NCI-H526 treated with DMSO at 0.1 percent for 48 hours (cell line): Measurements from ENCODE around the gene BARX2.
A peak's percentile ranks its signal among the peaks of the same experiment; 100 is the strongest.

ENCODE experiments used
- DNase-seq: peaks from one replicate; lab custom pipeline; 2025; lab: John Stamatoyannopoulos, UW

The BARX2 gene

GRCh38 chr11:129440028-129440713, 64.5 kb downstream of the BARX2 start:
- no peak for DNase-seq

DNA sequence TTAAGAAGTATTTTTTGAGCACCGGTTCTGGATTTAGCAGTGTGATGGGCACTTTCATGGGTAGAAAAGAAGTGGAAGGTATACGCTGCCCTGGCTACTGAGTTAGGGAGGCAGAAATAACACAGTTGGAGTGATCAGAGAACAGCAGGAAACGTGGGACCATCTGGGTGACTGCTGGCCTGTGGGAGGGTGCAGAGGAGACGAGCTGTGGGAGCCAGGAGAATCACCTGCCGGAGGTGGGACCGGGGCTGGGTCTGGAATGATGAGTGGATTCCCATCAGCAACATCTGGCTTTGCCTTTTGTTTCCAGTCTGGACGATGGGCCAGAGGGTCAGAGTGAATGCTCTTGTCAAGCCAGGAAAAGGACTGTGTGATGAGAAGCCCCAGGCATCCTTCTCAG, 66.5 kb downstream of the BARX2 start:
- no peak for DNase-seq

- DNase-seq = no peak
Measured at GRCh38 chr11:129443276-129443675, 67.6 kb downstream of the BARX2 start.

DNA sequence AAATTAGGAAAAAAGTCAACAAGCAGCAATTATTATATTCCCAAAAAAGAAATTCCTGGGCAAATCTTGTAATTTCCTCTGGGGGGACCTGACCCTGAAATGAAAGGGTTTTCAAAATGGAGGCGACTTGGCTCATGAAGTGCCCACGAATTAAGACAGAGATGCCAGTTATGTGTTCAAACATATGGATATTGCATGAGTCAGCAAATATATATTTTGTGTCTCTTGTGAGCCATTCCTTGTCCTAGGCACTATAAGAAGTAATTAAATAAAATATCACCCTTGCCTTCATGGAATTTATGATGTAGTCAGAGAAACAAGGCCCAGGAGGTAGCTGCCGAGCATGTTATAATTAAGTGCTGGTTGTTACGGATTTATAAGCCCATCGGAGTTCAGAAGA, 68.6 kb downstream of the BARX2 start:
- DNase-seq = no peak

DNA sequence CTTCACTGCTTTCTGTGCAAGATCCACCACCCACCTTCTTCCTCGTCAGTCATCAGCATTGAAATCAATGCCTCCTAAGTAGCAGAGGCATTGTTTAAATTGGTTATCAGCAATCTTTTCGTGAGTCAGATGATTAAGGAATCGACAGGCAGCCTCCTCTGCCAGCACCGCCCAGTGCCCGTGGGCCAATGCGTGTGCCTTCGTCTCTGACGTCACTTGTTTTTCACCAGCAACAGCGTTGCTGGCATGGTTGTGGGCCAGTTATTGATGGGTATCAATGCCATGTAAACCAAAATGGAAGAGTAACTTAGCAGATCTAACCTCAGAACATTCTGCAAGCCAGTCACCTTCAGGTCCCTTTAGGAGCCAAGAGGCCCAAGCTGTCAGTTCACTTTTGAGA, 69.6 kb downstream of the BARX2 start:
- no peak for DNase-seq

DNA sequence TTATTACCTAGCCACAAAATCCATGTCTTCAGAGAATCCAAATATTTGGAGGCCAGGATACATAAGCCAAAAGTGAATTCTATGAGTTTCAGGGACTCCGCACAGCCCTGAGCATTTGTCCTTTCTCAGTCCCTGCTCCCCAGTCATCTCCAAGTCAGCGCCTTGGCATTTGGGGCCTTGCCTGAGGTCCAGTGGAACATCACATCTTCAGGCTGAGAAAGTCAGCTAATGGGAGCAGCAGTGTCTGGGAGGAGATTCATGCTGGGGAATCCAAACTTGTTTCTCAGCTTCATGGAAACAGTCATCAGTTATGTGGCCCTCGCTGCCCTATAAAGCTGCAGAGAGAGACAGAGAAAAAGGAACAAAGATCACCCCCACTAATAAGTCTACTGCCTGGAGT, 70.9 kb downstream of the BARX2 start:
- DNase-seq = no peak

- DNase-seq = no peak
Measured at GRCh38 chr11:129447654-129448239, 72.1 kb downstream of the BARX2 start.

GRCh38 chr11:129451524-129451923, 75.9 kb downstream of the BARX2 start:
- no peak for DNase-seq

- DNase-seq = no peak
Measured at GRCh38 chr11:129453293-129453721, 77.7 kb downstream of the BARX2 start.

GRCh38 chr11:129455101-129455500, 79.5 kb downstream of the BARX2 start:
- DNase-seq = no peak

GRCh38 chr11:129455756-129456655, 80.4 kb downstream of the BARX2 start:
- no peak for DNase-seq

DNA sequence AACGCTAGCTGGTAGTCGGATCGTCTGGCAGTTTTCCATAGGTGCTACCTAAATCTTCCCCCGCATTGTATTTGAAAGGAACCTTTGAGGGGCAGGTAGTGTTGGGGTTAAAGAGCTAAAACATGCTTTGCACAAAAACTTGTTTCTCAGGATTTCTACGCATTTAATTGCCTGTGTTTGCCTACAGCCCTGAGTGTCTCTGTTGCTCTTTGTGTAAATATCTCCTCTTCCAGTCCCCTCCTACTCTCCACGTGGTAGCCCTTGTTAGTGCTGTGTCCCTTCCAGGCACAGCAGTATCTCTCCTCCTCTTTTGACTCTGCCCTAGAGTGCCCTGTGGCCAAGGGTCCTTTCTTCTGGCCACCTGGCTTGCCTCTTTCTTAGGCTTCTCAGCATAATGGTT, 81.7 kb downstream of the BARX2 start:
- DNase-seq = peak; percentile 54

GRCh38 chr11:129458278-129458677, 82.6 kb downstream of the BARX2 start:
- DNase-seq = no peak

- no peak for DNase-seq
Measured at GRCh38 chr11:129458756-129459535, 83.3 kb downstream of the BARX2 start.

GRCh38 chr11:129460714-129461113, 85.1 kb downstream of the BARX2 start:
- DNase-seq = peak; percentile 100

DNA sequence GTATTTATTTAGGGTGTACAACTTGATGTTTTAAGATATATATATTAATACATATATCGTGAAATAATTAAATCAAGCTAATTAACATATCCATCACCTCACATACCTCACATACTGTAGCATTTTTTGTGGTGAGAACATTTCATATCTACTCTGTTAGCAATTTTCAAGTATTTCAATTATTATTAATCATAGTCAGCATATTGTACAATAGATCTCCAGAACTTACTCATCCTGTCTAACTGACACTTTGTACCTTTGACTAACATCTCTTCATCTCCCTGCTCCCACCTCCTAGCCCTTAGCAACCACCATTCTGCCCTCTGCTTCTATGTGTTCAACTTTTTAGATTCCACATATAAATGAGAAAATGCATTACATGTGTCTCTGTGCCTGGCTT, 108.4 kb downstream of the BARX2 start:
- no peak for DNase-seq

DNA sequence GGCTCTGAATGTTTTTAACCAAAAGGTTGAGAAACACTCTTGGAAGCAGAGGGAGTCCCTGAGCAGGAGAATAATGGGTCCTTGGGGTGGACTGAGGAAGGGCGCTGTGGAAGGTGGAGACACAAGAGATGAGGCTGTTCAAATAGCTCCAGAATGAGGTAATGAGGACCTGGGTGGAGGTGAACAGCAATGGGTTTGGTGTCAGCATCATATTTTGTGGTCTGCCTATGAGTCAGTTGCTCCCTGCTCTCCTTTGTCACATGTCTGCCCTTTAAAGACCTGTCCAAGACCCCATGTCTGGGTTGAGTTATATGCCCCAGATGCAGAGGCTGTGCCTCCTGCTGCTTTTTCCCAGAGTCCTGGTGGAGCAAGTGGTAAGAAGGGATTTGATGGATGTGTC, 113.6 kb downstream of the BARX2 start:
- DNase-seq = no peak

GRCh38 chr11:129490004-129490403, 114.4 kb downstream of the BARX2 start:
- DNase-seq = no peak

DNA sequence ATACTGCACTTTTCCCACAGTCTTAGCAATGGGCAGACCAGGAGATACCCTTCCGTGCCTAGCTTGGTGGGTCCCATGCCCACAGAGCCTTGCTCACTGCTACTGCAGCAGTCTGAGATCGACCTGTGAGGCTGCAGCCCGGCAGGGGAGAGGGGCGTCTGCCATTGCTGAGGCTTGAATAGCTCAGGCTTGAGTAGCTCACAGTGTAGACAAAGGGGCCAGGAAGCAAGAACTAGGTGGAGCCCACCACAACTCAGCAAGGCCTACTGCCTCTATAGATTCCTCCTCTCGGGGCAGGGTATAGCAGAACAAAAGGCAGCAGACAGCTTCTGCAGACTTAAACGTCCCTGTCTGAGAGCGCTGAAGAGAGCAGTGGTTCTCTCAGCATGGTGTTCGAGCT, 118.1 kb downstream of the BARX2 start:
- DNase-seq = no peak
